NCI-H128 (cell line): ENCODE results near the gene LHX5.

Source experiments
- DNase-seq: peaks from one replicate; lab custom pipeline; 2025; ENCODE audit not compliant: unreplicated experiment; lab: John Stamatoyannopoulos, UW

LHX5 gene

GRCh38 chr12:113443030-113443539, 28.6 kb downstream of the LHX5 start:
- no peak for DNase-seq

- DNase-seq, result no peak
Measured at GRCh38 chr12:113440947-113441782, 30.5 kb downstream of the LHX5 start.

- no peak for DNase-seq
Measured at GRCh38 chr12:113440336-113440735, 31.3 kb downstream of the LHX5 start.

GRCh38 chr12:113439606-113440030, 32.1 kb downstream of the LHX5 start:
- no peak for DNase-seq

GRCh38 chr12:113439301-113439597, 32.4 kb downstream of the LHX5 start:
- no peak for DNase-seq

GRCh38 chr12:113438523-113439300, 33.0 kb downstream of the LHX5 start:
- no peak for DNase-seq

GRCh38 chr12:113437729-113438100, 34.0 kb downstream of the LHX5 start:
- no peak for DNase-seq

- DNase-seq, result no peak
Measured at GRCh38 chr12:113436993-113437728, 34.5 kb downstream of the LHX5 start.

GRCh38 chr12:113436586-113436985, 35.1 kb downstream of the LHX5 start:
- no peak for DNase-seq

- DNase-seq, result no peak
Measured at GRCh38 chr12:113435367-113435766, 36.3 kb downstream of the LHX5 start.

- DNase-seq, result no peak
Measured at GRCh38 chr12:113432986-113433385, 38.7 kb downstream of the LHX5 start.

- no peak for DNase-seq
Measured at GRCh38 chr12:113428482-113428881, 43.2 kb downstream of the LHX5 start.

- DNase-seq, result no peak
Measured at GRCh38 chr12:113427882-113428281, 43.8 kb downstream of the LHX5 start.

GRCh38 chr12:113425960-113426453, 45.7 kb downstream of the LHX5 start:
- no peak for DNase-seq

GRCh38 chr12:113424915-113425823, 46.5 kb downstream of the LHX5 start:
- DNase-seq, result no peak

- no peak for DNase-seq
Measured at GRCh38 chr12:113424456-113424855, 47.2 kb downstream of the LHX5 start.

GRCh38 chr12:113422886-113423669, 48.6 kb downstream of the LHX5 start:
- DNase-seq, result no peak

GRCh38 chr12:113422030-113422885, 49.4 kb downstream of the LHX5 start, which contains the start of gene SDSL:
Gene SDSL (plus strand): TSS chr12:113422380. CDS start chr12:113427983, 5,603 bp downstream.
- peak; percentile 21 for DNase-seq
